HFF-Myc (cell line): Measurements from ENCODE around the gene TEAD4.

ENCODE experiments used
- DNase-seq: peaks from one replicate; pipeline ENCODE4 v3.0.0-alpha.2; 2011; ENCODE audit warnings: low read depth; ENCODE audit errors: extremely low read depth
- H3K4me3 ChIP-seq: replicated peaks from 2 replicates; pipeline ENCODE4 v1.5.1; 2011; ENCODE audit warnings: low read depth, mild to moderate bottlenecking, control low read depth, low read length
- TF ChIP-seq, protein P1 (sequence below): IDR thresholded peaks from 2 replicates; pipeline ENCODE4 v1.5.1; 2012; ENCODE audit warnings: mild to moderate bottlenecking, low read depth, low read length, control low read depth; ENCODE audit errors: missing control alignments

TEAD4 gene

GRCh38 chr12:2967651-2968050 is 8.5 kb downstream of the TEAD4 start:
- TF ChIP-seq, protein P1, sequence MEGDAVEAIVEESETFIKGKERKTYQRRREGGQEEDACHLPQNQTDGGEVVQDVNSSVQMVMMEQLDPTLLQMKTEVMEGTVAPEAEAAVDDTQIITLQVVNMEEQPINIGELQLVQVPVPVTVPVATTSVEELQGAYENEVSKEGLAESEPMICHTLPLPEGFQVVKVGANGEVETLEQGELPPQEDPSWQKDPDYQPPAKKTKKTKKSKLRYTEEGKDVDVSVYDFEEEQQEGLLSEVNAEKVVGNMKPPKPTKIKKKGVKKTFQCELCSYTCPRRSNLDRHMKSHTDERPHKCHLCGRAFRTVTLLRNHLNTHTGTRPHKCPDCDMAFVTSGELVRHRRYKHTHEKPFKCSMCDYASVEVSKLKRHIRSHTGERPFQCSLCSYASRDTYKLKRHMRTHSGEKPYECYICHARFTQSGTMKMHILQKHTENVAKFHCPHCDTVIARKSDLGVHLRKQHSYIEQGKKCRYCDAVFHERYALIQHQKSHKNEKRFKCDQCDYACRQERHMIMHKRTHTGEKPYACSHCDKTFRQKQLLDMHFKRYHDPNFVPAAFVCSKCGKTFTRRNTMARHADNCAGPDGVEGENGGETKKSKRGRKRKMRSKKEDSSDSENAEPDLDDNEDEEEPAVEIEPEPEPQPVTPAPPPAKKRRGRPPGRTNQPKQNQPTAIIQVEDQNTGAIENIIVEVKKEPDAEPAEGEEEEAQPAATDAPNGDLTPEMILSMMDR = no peak
- no peak overlapping the region for H3K4me3 ChIP-seq
- DNase-seq = no peak

GRCh38 chr12:2970744-2971143 is 11.5 kb downstream of the TEAD4 start:
- no peak overlapping the region for H3K4me3 ChIP-seq
- TF ChIP-seq, protein P1 = no peak
- DNase-seq = no peak

GRCh38 chr12:2973566-2973965 is 14.4 kb downstream of the TEAD4 start:
- TF ChIP-seq, protein P1 = no peak
- no peak overlapping the region for H3K4me3 ChIP-seq
- DNase-seq = no peak

- TF ChIP-seq, protein P1 = no peak
- no peak overlapping the region for H3K4me3 ChIP-seq
- no peak for DNase-seq
Observed at GRCh38 chr12:2974560-2974971, 15.4 kb downstream of the TEAD4 start.

DNA sequence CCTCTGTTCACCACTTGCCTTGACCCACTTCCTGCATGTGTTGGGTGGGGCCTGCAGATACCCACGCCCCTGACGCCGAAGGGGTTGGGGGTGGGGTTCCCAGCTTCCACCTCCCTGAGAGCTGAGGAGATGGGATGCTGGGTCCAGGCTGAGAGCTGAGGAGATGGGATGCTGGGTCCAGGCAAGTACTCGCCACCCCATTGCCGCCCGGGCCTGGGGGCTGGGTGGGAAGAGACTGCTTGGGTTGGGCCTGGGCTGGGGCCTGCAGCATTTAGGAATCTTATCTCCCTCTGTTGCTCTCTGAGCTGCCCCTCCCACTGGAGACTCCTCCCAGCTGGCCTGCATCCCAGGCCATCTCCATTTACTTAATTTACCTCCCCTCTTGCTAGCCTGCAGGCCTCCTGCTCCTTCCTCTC is 17.4 kb downstream of the TEAD4 start:
- TF ChIP-seq, protein P1 = no peak
- H3K4me3 ChIP-seq = no peak overlapping the region
- DNase-seq = no peak

GRCh38 chr12:2977776-2978175 is 18.6 kb downstream of the TEAD4 start:
- DNase-seq = no peak
- TF ChIP-seq, protein P1 = no peak
- no peak overlapping the region for H3K4me3 ChIP-seq

- TF ChIP-seq, protein P1 = no peak
- H3K4me3 ChIP-seq = no peak overlapping the region
- no peak for DNase-seq
Observed at GRCh38 chr12:2979806-2980205, 20.6 kb downstream of the TEAD4 start.
